HepG2 (cell line): ENCODE data around the gene PAM16. TPM values are rescaled to one million over a fixed set of nuclear protein-coding genes. Genes with fewer than 3 reads are reported as not detected.

Experiments used
- AGO2 ChIP-seq: fragments of 200-400 bp; formaldehyde crosslinking; optimal IDR thresholded peaks from 2 replicates; pipeline ENCODE3; 2017; ENCODE audit warnings: mild to moderate bottlenecking, low read depth, low read length, moderate library complexity
- ATF7-NPFF ChIP-seq: sonication (generic); formaldehyde crosslinking; IDR thresholded peaks from 2 replicates; pipeline ENCODE4 v1.8.1; 2023; ENCODE audit warnings: mild to moderate bottlenecking, low read depth, missing genetic modification reagents, moderate library complexity
- PHF5A ChIP-seq: IDR thresholded peaks from one replicate; pipeline ENCODE4 v1.6.1; 2018; ENCODE audit warnings: low read depth, missing genetic modification reagents; ENCODE audit not compliant: unreplicated experiment
- RBFOX2 ChIP-seq: fragments of 200-400 bp; formaldehyde crosslinking; IDR thresholded peaks from 2 replicates; pipeline ENCODE4 v1.6.1; 2017; ENCODE audit warnings: low read depth, mild to moderate bottlenecking, low read length
- SALL2 ChIP-seq: sonication (generic); formaldehyde crosslinking; IDR thresholded peaks from 2 replicates; pipeline ENCODE4 v1.8.1; 2023; ENCODE audit warnings: mild to moderate bottlenecking, missing genetic modification reagents, inconsistent platforms
- TSC22D2 ChIP-seq: sonication (generic); formaldehyde crosslinking; IDR thresholded peaks from 2 replicates; pipeline ENCODE4 v1.5.1; 2020; ENCODE audit warnings: missing genetic modification reagents, mild to moderate bottlenecking, borderline replicate concordance
- ZNF350 ChIP-seq: sonication (generic); formaldehyde crosslinking; IDR thresholded peaks from 2 replicates; pipeline ENCODE4 v1.4.0; 2020; ENCODE audit warnings: mild to moderate bottlenecking, low read depth, missing genetic modification reagents, borderline replicate concordance
- ZSCAN29 ChIP-seq: sonication (generic); formaldehyde crosslinking; conservative IDR thresholded peaks from 2 replicates; pipeline ENCODE4 v1.4.0; 2020; ENCODE audit warnings: mild to moderate bottlenecking, missing genetic modification reagents
- polyA plus RNA-seq, 8 experiments: library from polyadenylated mRNA; depleted of rRNA in 3 of 8; stranded (reverse) in 7 of 8; unstranded in 1 of 8; fragments of >200 nt; fragmentation: Illumina TruSeq in 4 of 8; extraction: Trizol in 4 of 8; gene quantifications; 2 replicates each; pipeline versions ENCODE4 v1.2.1 to v1.2.3, GENCODE V29; 2011 to 2016; ENCODE audit warnings: low read depth in 4 of 8, missing spikeins in 1 of 8, mixed read lengths in 1 of 8; ENCODE audit not compliant: insufficient read depth in 1 of 8
- total RNA-seq, 5 experiments: library from RNA; depleted of rRNA; stranded (reverse); fragments of >200 nt; fragmentation: Illumina TruSeq; extraction: Trizol; gene quantifications; 2 replicates each; pipeline ENCODE4 v1.2.3, GENCODE V29; 2016; ENCODE audit warnings: low read depth in 1 of 5
- TF ChIP-seq, protein P1 (sequence below): sonication (generic); formaldehyde crosslinking; IDR thresholded peaks from 2 replicates; pipeline ENCODE4 v1.4.0; 2020; ENCODE audit warnings: missing genetic modification reagents
- TF ChIP-seq, protein P2 (sequence below): sonication (generic); formaldehyde crosslinking; IDR thresholded peaks from 2 replicates; pipeline ENCODE4 v1.5.1; 2020; ENCODE audit warnings: missing genetic modification reagents, mild to moderate bottlenecking, borderline replicate concordance
- TF ChIP-seq, protein P3 (sequence below): sonication (generic); formaldehyde crosslinking; IDR thresholded peaks from 2 replicates; pipeline ENCODE4 v1.8.0; 2022; ENCODE audit warnings: mild to moderate bottlenecking, missing genetic modification reagents; ENCODE audit not compliant: insufficient replicate concordance
- TF ChIP-seq, protein P4 (sequence below): sonication (generic); formaldehyde crosslinking; IDR thresholded peaks from 2 replicates; pipeline ENCODE4 v1.5.0; 2020; ENCODE audit warnings: missing genetic modification reagents
- TF ChIP-seq, protein P5 (sequence below): sonication (generic); formaldehyde crosslinking; IDR thresholded peaks from 2 replicates; pipeline ENCODE4 v1.8.0; 2022; ENCODE audit warnings: missing genetic modification reagents, mild to moderate bottlenecking, moderate library complexity, borderline replicate concordance

Gene PAM16
- total and polyA plus RNA-seq, 2 of the 13 experiments (the other 11 are each of a cell fraction or from before 2014, with no cell fraction given): 51.5 to 51.8 TPM

DNA sequence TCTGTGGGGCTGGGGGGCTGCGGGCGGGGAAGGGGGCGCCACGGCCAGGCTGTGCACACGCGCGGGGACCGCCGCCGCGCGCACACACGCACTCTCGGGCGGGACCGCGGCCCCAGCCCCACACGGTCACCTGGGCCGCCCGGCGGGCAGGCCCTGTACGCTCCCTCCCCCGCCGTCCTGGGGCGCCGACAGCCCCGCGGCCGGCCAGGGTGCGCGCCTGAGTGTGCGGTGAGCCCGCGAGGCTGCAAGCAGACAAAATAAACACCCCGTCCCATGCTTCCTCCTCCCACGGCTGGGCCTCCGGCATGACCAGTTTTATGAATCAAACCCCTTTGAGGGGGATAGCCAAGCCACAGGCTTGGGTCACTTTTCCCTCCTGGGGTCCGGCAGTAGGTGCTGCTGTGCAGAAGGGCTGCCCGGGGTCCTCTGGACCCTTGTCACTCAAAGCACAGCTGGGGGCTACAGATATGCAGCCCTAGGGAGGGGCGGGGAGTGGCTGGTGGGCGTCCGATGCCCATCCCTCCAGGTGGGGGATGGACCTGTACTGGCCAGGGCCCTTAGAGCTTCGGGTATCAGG, 21.0 kb upstream of the PAM16 start (continued):
- TF ChIP-seq SALL2 (CRISPR knock-in tag) (peak; percentile 23; the same call in 1 of the 2 replicates), ZSCAN29 (no peak), PHF5A (CRISPR knock-in tag) (no peak), ZNF350 (CRISPR knock-in tag) (no peak), RBFOX2 (peak; percentile 70), ATF7-NPFF (CRISPR knock-in tag) (0 out of 2 replicates have a peak, but pooled peaks have one; percentile 0), AGO2 (peak; percentile 68), TSC22D2 (no peak)
- TF ChIP-seq, protein P1, sequence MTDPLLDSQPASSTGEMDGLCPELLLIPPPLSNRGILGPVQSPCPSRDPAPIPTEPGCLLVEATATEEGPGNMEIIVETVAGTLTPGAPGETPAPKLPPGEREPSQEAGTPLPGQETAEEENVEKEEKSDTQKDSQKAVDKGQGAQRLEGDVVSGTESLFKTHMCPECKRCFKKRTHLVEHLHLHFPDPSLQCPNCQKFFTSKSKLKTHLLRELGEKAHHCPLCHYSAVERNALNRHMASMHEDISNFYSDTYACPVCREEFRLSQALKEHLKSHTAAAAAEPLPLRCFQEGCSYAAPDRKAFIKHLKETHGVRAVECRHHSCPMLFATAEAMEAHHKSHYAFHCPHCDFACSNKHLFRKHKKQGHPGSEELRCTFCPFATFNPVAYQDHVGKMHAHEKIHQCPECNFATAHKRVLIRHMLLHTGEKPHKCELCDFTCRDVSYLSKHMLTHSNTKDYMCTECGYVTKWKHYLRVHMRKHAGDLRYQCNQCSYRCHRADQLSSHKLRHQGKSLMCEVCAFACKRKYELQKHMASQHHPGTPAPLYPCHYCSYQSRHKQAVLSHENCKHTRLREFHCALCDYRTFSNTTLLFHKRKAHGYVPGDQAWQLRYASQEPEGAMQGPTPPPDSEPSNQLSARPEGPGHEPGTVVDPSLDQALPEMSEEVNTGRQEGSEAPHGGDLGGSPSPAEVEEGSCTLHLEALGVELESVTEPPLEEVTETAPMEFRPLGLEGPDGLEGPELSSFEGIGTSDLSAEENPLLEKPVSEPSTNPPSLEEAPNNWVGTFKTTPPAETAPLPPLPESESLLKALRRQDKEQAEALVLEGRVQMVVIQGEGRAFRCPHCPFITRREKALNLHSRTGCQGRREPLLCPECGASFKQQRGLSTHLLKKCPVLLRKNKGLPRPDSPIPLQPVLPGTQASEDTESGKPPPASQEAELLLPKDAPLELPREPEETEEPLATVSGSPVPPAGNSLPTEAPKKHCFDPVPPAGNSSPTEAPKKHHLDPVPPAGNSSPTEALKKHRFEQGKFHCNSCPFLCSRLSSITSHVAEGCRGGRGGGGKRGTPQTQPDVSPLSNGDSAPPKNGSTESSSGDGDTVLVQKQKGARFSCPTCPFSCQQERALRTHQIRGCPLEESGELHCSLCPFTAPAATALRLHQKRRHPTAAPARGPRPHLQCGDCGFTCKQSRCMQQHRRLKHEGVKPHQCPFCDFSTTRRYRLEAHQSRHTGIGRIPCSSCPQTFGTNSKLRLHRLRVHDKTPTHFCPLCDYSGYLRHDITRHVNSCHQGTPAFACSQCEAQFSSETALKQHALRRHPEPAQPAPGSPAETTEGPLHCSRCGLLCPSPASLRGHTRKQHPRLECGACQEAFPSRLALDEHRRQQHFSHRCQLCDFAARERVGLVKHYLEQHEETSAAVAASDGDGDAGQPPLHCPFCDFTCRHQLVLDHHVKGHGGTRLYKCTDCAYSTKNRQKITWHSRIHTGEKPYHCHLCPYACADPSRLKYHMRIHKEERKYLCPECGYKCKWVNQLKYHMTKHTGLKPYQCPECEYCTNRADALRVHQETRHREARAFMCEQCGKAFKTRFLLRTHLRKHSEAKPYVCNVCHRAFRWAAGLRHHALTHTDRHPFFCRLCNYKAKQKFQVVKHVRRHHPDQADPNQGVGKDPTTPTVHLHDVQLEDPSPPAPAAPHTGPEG (CRISPR knock-in tag): peak; percentile 48; the same call in 1 of the 2 replicates
- TF ChIP-seq, protein P2, sequence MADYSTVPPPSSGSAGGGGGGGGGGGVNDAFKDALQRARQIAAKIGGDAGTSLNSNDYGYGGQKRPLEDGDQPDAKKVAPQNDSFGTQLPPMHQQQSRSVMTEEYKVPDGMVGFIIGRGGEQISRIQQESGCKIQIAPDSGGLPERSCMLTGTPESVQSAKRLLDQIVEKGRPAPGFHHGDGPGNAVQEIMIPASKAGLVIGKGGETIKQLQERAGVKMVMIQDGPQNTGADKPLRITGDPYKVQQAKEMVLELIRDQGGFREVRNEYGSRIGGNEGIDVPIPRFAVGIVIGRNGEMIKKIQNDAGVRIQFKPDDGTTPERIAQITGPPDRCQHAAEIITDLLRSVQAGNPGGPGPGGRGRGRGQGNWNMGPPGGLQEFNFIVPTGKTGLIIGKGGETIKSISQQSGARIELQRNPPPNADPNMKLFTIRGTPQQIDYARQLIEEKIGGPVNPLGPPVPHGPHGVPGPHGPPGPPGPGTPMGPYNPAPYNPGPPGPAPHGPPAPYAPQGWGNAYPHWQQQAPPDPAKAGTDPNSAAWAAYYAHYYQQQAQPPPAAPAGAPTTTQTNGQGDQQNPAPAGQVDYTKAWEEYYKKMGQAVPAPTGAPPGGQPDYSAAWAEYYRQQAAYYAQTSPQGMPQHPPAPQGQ (CRISPR knock-in tag): no peak
- TF ChIP-seq, protein P3, sequence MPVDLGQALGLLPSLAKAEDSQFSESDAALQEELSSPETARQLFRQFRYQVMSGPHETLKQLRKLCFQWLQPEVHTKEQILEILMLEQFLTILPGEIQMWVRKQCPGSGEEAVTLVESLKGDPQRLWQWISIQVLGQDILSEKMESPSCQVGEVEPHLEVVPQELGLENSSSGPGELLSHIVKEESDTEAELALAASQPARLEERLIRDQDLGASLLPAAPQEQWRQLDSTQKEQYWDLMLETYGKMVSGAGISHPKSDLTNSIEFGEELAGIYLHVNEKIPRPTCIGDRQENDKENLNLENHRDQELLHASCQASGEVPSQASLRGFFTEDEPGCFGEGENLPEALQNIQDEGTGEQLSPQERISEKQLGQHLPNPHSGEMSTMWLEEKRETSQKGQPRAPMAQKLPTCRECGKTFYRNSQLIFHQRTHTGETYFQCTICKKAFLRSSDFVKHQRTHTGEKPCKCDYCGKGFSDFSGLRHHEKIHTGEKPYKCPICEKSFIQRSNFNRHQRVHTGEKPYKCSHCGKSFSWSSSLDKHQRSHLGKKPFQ (CRISPR knock-in tag): peak; percentile 1
- TF ChIP-seq, protein P4, sequence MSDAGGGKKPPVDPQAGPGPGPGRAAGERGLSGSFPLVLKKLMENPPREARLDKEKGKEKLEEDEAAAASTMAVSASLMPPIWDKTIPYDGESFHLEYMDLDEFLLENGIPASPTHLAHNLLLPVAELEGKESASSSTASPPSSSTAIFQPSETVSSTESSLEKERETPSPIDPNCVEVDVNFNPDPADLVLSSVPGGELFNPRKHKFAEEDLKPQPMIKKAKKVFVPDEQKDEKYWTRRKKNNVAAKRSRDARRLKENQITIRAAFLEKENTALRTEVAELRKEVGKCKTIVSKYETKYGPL (CRISPR knock-in tag): 0 out of 2 replicates have a peak, but pooled peaks have one; percentile 3
- TF ChIP-seq, protein P5, sequence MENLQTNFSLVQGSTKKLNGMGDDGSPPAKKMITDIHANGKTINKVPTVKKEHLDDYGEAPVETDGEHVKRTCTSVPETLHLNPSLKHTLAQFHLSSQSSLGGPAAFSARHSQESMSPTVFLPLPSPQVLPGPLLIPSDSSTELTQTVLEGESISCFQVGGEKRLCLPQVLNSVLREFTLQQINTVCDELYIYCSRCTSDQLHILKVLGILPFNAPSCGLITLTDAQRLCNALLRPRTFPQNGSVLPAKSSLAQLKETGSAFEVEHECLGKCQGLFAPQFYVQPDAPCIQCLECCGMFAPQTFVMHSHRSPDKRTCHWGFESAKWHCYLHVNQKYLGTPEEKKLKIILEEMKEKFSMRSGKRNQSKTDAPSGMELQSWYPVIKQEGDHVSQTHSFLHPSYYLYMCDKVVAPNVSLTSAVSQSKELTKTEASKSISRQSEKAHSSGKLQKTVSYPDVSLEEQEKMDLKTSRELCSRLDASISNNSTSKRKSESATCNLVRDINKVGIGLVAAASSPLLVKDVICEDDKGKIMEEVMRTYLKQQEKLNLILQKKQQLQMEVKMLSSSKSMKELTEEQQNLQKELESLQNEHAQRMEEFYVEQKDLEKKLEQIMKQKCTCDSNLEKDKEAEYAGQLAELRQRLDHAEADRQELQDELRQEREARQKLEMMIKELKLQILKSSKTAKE: no peak
